Stimulated activated CD4-positive, alpha-beta T cell treated with anti-CD3 and anti-CD28 coated beads, Interleukin-12 subunit alpha, Interleukin-12 subunit beta, amount 100 ng/mL, for 24 hours (primary cell): Measurements from ENCODE around the gene GRAMD2A.

ENCODE experiments used
- DNase-seq, 2 experiments: peaks; one replicate each; pipeline ENCODE4 v3.0.0-alpha.2; 2020; ENCODE audit warnings: low read depth in 2 of 2

GRAMD2A gene

DNA sequence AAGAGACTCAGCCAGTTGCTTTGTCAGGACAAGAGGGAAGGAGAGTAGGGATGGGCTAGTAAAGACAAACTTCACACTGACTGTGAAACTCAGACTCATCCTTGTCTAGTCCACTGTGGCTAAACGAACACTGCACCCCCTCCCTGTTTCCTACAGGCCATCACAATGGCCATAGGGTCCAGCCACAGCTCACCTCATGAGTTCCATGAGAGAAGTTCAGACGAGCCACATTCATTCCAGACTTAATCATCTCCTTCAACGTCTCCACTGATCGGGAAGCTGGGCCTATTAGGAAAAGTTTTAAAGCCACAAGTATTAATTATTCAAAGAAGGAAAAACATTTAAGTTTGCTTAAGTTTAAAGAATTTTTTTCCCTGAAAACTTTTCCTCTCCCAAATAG, 19.6 kb upstream of the GRAMD2A start:
- DNase-seq: no peak

- no peak for DNase-seq
Measured at GRCh38 chr15:72216079-72216478, 18.5 kb upstream of the GRAMD2A start.

DNA sequence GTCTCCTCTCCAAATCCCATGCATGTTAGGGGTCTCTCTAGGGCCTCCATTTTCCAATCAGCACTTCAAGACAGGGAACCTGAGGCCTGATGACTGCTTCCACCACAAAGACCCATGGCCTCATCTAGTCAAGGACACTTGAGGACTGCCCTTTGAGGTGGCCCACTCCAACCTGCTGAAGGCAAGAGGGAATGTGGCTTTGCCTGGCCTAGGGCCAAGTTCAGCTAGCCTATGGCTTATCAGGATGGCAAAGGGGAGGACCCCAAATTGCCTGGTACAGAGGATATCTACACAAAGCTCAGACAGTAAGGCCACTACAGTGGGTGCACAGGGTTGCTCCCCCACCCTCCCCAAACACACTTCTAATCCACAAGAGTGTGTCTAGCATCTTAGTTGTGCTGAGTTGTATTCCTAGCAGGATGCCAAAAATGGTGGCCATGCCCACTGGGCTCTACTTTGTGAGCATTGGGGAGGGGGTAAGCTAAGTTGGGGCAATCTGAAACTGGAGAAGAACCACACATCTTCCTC, 10.0 kb upstream of the GRAMD2A start:
- DNase-seq: no peak

DNA sequence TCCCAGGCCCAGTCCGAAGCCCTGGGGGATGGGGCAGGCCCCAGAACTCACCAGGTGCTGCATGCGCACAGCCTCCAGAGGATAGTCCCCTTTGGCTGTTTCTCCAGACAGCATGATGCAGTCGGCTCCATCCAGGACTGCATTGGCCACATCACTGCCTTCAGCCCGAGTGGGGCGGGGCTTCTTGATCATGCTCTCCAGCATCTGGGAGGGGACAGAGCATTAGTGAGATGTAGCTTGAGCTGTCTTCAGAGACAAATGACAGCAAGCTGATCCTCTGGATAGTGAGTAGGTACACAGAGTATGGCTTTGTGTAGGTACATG, 9.1 kb upstream of the GRAMD2A start:
- no peak for DNase-seq

DNA sequence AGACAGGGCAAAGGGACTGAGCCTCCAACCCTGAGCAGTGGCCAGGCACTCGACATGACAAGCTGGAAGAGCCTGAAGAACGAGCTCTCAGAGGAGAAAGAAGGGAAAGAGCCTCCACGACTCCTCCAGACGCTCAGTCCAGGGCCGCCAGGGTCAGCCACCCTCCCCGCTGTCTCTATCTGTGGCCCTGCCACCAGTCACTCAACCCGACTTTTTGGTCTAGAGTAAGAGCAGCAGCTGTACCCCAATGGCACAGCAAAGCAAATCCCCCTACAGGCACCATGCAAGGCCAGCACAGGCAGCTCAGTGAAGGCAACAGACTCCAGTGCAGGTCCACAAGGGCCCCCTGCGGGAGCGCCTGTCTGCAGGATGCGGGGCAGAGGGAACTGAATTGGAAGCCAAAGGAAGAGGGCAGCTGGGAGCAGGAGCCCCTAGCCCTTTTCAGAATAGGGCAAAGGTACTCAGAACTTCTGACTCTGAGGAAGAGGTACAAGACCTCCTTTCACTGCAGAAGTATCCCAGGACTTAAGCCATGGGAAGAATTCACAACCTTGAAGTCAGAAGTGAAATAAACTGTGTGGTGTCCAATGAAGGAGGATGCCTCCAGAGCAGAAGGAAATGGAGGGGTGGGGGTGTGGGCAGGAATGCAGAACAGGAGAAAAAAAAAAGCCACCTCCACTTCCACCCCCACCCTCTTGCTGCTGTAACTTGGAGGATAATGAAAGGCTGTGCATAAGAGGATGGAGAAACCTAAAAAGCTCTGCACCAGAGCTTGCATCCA, 8.5 kb upstream of the GRAMD2A start:
- DNase-seq: no peak

GRCh38 chr15:72205273-72205672, 7.7 kb upstream of the GRAMD2A start:
- no peak for DNase-seq

DNA sequence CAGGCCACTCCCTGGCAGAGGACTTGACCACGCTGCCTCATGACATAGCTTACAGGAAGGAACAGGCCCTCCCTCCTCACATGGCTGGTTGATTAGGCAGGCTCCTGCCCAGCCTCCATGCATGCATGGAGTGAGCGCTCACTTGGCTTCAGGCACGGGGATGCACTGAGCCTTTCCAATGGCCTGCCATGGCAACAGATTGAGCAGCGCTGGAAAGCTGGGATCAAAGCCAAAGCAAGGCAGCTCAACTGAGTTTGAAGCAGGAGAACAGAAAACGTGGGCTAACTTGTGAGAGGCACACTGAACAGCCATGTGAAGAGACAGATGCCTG, 5.9 kb upstream of the GRAMD2A start:
- DNase-seq: no peak

DNA sequence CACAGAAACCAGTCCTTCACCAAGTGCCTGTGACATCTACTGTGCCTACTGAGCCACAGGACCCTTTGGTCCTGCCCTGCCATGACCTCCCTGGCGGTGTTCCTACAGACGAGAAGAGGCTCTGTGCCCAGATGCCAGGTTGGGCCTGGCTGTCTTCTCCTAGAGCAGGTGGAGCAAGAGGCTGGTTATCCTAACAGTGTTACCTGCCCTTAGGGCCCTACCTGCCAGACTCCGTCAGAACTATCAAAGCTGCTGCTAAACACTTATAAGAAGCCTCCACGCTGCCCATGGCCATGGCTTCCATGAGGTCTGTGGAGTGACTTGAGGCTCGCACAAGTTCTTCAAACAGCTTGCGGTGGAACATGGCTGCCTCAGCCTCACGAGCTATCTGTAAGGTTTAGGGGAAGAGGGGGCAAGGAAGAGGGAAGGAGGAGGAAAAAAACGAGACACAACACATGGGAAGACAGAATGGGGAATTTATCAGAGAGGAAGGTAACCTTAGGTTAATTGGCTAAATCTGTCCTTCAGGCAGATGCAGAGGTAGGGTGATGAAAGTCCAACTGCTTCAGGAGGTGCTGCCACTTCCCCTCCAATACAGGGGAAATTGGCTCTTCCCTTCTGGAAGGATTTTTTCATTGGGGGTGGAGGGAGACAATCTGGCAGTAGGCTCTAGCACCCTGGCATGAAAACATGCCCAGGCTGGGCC, 5.4 kb upstream of the GRAMD2A start:
- DNase-seq: no peak

DNA sequence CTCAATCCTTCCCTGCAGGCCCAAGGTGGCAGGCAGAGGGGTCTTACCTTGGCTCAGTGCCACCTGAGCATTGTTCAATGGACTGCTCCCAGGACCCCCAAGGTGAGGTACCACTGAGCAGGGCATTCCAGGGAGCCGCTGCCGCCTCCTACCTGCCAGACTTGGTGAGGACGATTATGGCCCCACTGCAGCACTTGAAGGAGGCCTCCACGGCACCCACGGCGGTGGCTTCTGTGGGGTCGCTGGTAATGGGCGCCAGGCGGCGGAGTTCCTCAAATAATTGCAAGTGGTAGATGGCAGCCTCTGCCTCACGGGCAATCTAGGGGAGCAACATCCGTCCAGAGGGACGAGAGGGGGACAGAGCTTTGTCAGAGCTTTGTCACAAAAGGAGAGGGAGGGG, 4.7 kb upstream of the GRAMD2A start:
- no peak for DNase-seq

- no peak for DNase-seq
Measured at GRCh38 chr15:72201391-72201921, 3.9 kb upstream of the GRAMD2A start.

DNA sequence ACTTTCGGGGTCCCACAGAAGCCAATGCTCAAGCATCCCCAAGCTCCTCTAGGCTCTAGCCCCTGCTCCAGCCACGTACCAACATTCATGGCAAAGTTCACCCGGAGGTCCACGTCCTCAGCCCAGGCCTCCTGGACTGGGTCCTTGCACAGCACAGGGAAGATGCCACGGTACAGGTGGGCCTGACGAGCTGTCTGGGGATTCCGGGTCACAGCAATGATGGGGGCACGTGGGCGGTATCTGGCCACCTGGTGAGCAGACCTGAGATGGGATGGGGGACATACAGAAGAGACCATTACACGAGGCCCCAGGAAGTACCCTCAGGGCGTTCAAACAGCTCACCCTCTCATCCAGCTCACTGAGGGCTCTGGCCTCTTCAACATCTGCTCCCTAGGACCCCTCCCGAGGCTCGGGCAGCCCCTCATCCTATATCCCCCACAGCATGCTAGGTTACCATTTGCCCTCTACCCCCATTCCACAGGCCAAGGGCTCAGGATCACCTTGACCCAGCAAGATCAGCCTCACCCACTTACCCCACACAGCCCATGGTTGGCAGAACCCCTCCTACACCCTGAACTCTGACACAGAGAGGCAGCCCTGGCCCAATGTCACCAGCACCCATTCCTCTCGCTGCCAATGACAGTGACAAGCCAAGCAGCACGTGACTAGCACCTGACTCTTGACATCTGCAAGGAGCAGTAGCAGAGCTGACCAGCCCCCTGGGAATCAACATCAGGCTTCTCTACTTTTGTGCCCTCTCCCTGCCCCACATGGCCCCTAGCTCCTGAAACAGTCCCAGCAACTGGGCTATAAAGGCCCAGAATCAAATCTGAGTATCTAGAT, 3.0 kb upstream of the GRAMD2A start:
- DNase-seq: no peak

GRCh38 chr15:72199721-72200212, 2.2 kb upstream of the GRAMD2A start:
- peak; percentile 50 to 54 for DNase-seq

- no peak for DNase-seq
Measured at GRCh38 chr15:72199205-72199515, 1.6 kb upstream of the GRAMD2A start.

DNA sequence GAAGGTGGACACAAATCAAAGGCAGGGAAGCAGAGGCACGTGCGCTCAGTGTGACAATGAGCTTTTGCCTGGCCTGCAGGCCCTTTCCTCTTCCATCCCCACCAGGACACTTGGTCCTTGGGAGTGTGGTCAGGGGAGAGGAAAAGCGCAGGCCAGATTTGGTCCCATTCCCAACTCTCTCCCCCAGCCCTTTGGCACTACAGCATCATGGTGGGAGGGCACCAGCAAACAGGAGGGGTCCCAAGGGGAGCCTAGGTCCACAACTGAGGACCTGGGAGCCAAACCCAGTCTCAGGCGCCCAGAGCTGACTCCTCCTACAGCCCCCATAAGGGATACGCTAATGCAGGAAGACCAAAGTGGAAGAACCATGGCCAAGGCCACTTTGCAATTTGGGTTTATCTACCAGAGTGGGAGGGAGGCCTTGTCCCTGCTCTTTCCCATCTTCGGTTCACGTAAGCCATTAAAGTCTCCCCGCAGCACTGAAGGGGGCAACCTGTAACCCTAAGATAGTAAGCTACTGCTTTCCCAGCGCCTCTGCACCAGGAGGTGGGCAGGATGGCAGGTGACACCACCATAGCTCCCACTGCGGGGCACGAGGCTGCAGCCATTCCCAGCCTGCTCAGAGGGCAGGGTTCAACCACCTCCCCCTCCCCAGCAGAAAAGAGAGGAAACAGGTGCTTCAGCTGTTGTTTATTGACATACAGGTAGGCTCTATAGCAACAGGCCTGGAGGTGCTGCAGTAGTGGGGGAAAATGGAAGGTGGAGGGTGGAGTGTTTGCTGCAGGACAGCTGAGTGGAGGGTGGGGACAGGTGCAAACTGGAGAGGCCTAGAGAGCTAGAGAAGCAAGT, 993 bp upstream of the GRAMD2A start:
- no peak for DNase-seq

DNA sequence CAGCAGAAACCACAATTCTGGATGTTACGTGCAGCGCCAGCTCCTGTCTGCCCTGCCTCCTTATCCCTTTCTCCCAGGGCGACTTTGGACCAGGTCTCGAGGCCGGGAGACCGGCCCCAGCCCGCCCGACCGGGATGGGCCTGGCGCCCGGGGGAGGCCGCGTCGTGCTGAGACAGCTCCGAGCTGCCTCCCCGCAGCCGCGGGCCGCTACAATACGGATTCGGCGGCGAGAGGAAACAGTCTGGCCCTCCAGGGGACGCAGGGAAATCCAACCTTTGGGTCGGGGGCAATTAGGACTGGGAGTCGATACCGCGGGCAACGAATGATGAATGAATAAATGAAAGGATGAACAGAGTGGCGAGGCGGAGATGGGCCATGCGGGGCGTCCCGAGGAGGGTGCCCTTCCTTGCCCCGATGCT, 537 bp downstream of the GRAMD2A start:
- no peak for DNase-seq

GRCh38 chr15:72196409-72197040, 1.1 kb downstream of the GRAMD2A start:
- no peak for DNase-seq

GRCh38 chr15:72195101-72195511, 2.5 kb downstream of the GRAMD2A start:
- DNase-seq: no peak

GRCh38 chr15:72193836-72194396, 3.7 kb downstream of the GRAMD2A start:
- no peak for DNase-seq

- no peak for DNase-seq
Measured at GRCh38 chr15:72192416-72192815, 5.2 kb downstream of the GRAMD2A start.

DNA sequence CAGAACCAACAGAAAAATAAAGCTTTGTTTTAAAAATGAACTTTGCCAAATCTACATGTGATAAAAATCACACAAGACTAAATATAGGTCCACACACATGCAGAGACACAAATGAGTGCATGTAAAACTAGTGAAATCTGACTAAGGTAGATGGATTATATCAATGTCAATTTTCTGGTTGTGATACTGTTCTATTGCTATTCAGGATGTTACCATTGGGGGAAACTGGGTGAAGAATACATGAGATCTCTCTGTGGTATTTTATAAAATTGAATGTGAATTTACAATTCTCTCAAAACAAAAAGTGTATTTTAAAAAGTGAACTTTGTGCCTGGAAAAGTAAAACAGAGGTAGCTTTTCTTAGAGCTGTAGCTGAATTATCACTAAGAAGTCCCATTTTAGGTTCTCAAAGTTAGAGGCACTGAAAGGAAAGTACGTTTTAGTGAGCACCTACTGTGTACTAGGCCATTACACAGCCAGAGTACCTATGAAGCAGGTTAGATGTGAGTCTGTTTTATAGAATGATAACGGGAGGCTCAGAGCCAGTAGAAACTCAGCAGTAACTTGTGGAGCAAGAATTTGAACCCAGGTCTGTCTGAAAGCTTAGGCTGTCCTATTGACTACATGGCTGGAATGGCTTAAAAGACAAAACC, 8.2 kb downstream of the GRAMD2A start:
- no peak for DNase-seq
